Left cardiac atrium (tissue), 4 donors: Measurements from ENCODE around the gene CDS2. TPM values are rescaled to one million over a fixed set of nuclear protein-coding genes. Genes with fewer than 3 reads are reported as not detected.
A peak's percentile ranks its signal among the peaks of the same experiment; 100 is the strongest.

Source experiments
- ATAC-seq, 2 donors: fragments of 200-7000 bp; cut with Tn5 transposase; one replicate each; pipeline ENCODE4 v1.9.1; 2020; ENCODE audit warnings: mild to moderate bottlenecking in 2 of 2, moderate library complexity in 2 of 2
- DNase-seq: peaks from one replicate; pipeline ENCODE4 v3.0.0-alpha.2; 2020
- intact Hi-C, 2 donors: fragments of 100-400 bp; cut with DNase I; formaldehyde crosslinking; loops; one replicate each; pipeline versions ENCODE4 v1.14.1 to v1.15.1; 2022 to 2023
- total RNA-seq, 2 donors: library from RNA; stranded (reverse); fragmentation: NEBNext Ultra II Directional; extraction: Animal tissue kit (Norgen Biotek cat#: 25700); gene quantifications; one replicate each; pipeline ENCODE4 v1.2.1, GENCODE V29; 2021
- donor health status: DM: no; HTN: yes; CAD: no.
- donor health status: DM: no; HTN: yes; CAD: no; lungs with severe emphysema.
- donor health status: DM: yes; HTN: yes; CAD: no.
- donor health status: Dilated cardiomyopathy.

Gene CDS2
- total RNA-seq, 2 donors from 2014 or later: 57.7 to 77.7 TPM

- DNase-seq (no peak), ATAC-seq (no peak)
- intact Hi-C loops: loop anchor here (1.0 to 5.0 kb wide), 2 partner anchors 66 kb away; partner anchors contain the start of gene CDS2 (in 1 of the 2)
Measured at GRCh38 chr20:5192570-5193431, 66.0 kb downstream of the CDS2 start.

GRCh38 chr20:5195655-5196054, 68.8 kb downstream of the CDS2 start:
- intact Hi-C loops: loop anchor here in 1 of 2 donors (1.0 kb wide), 1 partner anchor 69 kb away; no protein-coding TSS in a partner anchor
- ATAC-seq: no peak
- DNase-seq: no peak

- ATAC-seq (no peak), DNase-seq (no peak)
- intact Hi-C loops: loop anchor here in 1 of 2 donors (1.0 kb wide), 1 partner anchor 70 kb away; no protein-coding TSS in a partner anchor
Measured at GRCh38 chr20:5196149-5196548, 69.3 kb downstream of the CDS2 start.

GRCh38 chr20:5197270-5197827, 70.5 kb downstream of the CDS2 start:
- DNase-seq: no peak
- ATAC-seq: peak; percentile 70 to 80
- intact Hi-C loops: no loop called here

- intact Hi-C loops: no loop called here
- no peak for DNase-seq
- peak; percentile 51 to 56 for ATAC-seq
Measured at GRCh38 chr20:5197847-5198650, 71.2 kb downstream of the CDS2 start.

GRCh38 chr20:5198651-5198924, 71.8 kb downstream of the CDS2 start:
- DNase-seq (no peak), ATAC-seq (no peak)
- intact Hi-C loops: no loop called here

- ATAC-seq: no peak
- intact Hi-C loops: no loop called here
- DNase-seq: no peak
Measured at GRCh38 chr20:5203380-5203779, 76.6 kb downstream of the CDS2 start.

GRCh38 chr20:5205348-5206210, 78.8 kb downstream of the CDS2 start:
- peak; percentile 85 to 96 for ATAC-seq
- intact Hi-C loops: no loop called here

GRCh38 chr20:5207138-5207537, 80.3 kb downstream of the CDS2 start:
- no peak for DNase-seq
- intact Hi-C loops: no loop called here
- no peak for ATAC-seq

More at GRCh38 chr20:5205348-5206210, 78.8 kb downstream of the CDS2 start:
- DNase-seq: peak; percentile 72

- DNase-seq (no peak), ATAC-seq (no peak)
- intact Hi-C loops: no loop called here
Measured at GRCh38 chr20:5211803-5212714, 85.3 kb downstream of the CDS2 start.

GRCh38 chr20:5212907-5213487, 86.2 kb downstream of the CDS2 start:
- intact Hi-C loops: no loop called here
- no peak for ATAC-seq
- DNase-seq: no peak

- DNase-seq: no peak
- ATAC-seq: peak in 1 of 2 donors; percentile 74
- intact Hi-C loops: no loop called here
Measured at GRCh38 chr20:5214826-5215225, 88.0 kb downstream of the CDS2 start.

GRCh38 chr20:5215672-5216304, 89.0 kb downstream of the CDS2 start:
- intact Hi-C loops: no loop called here
- DNase-seq (no peak), ATAC-seq (peak in 1 of 2 donors; percentile 10)

- intact Hi-C loops: no loop called here
- no peak for DNase-seq
- ATAC-seq: peak; percentile 69 to 80
Measured at GRCh38 chr20:5216663-5217062, 89.9 kb downstream of the CDS2 start.

GRCh38 chr20:5217616-5218015, 90.8 kb downstream of the CDS2 start:
- ATAC-seq (no peak), DNase-seq (no peak)
- intact Hi-C loops: no loop called here

GRCh38 chr20:5220321-5221060, 93.7 kb downstream of the CDS2 start:
- intact Hi-C loops: loop anchor here in 1 of 2 donors (10.0 kb wide), 1 partner anchor 224 kb away; no protein-coding TSS in a partner anchor
- ATAC-seq: no peak
- no peak for DNase-seq
